HG03135 (cell line): Measurements from ENCODE around the gene UBL3.

Experiments
- ATAC-seq: cut with Tn5 transposase; IDR thresholded peaks from one replicate; pipeline ENCODE4 v1.9.1; 2021; ENCODE audit warnings: mild to moderate bottlenecking, moderate library complexity; ENCODE audit not compliant: unreplicated experiment

The UBL3 gene

GRCh38 chr13:29850213-29850898 lies at the start of gene UBL3:
Gene UBL3, minus strand, starts transcription at chr13:29850617. Its CDS starts 1,079 bp downstream, at chr13:29849538.
- peak; percentile 89 for ATAC-seq

- no peak for ATAC-seq
Measured at GRCh38 chr13:29897102-29897501, 46.7 kb upstream of the UBL3 start.

- ATAC-seq = no peak
Measured at GRCh38 chr13:29893438-29893837, 43.0 kb upstream of the UBL3 start.

- ATAC-seq = no peak
Measured at GRCh38 chr13:29892151-29892550, 41.7 kb upstream of the UBL3 start.

GRCh38 chr13:29889111-29889510 lies 38.7 kb upstream of the UBL3 start:
- ATAC-seq = no peak

GRCh38 chr13:29888306-29888705 lies 37.9 kb upstream of the UBL3 start:
- ATAC-seq = no peak

- ATAC-seq = no peak
Measured at GRCh38 chr13:29887686-29888085, 37.3 kb upstream of the UBL3 start.

GRCh38 chr13:29887030-29887557 lies 36.7 kb upstream of the UBL3 start:
- no peak for ATAC-seq

GRCh38 chr13:29886446-29886845 lies 36.0 kb upstream of the UBL3 start:
- no peak for ATAC-seq

GRCh38 chr13:29885989-29886388 lies 35.6 kb upstream of the UBL3 start:
- ATAC-seq = no peak

- no peak for ATAC-seq
Measured at GRCh38 chr13:29884671-29885430, 34.4 kb upstream of the UBL3 start.

GRCh38 chr13:29883941-29884518 lies 33.6 kb upstream of the UBL3 start:
- no peak for ATAC-seq

GRCh38 chr13:29882076-29882475 lies 31.7 kb upstream of the UBL3 start:
- no peak for ATAC-seq

- no peak for ATAC-seq
Measured at GRCh38 chr13:29878101-29878500, 27.7 kb upstream of the UBL3 start.

- no peak for ATAC-seq
Measured at GRCh38 chr13:29877456-29878078, 27.1 kb upstream of the UBL3 start.

- no peak for ATAC-seq
Measured at GRCh38 chr13:29875646-29876045, 25.2 kb upstream of the UBL3 start.

GRCh38 chr13:29868581-29868980 lies 18.2 kb upstream of the UBL3 start:
- no peak for ATAC-seq

GRCh38 chr13:29865934-29866333 lies 15.5 kb upstream of the UBL3 start:
- no peak for ATAC-seq

GRCh38 chr13:29861694-29862110 lies 11.3 kb upstream of the UBL3 start:
- ATAC-seq = no peak

GRCh38 chr13:29859971-29860370 lies 9.6 kb upstream of the UBL3 start:
- no peak for ATAC-seq

- ATAC-seq = no peak
Measured at GRCh38 chr13:29858667-29859066, 8.2 kb upstream of the UBL3 start.
